ENCODE results near the gene TMPRSS11B.

DNA sequence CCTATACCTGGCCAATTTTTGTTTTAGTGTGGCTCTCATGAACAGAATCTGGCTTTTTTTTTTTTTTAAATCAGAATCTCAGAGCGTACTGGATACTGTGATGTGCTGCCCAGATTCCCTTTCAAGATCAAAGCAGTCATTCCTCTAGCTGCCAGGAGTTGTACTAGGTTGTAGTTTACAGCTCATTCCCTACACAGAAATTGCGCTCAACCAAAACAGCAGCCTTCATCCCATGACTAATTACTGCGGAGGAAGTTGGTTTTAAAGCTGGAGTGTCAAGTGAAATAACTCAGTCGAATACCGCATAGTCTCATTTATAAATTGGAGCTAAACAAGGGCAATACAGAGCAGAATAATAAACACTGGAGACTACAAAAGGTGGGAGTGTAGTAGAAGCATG lies 12.2 kb upstream of the TMPRSS11B start:
- TF ChIP-seq, protein P1, sequence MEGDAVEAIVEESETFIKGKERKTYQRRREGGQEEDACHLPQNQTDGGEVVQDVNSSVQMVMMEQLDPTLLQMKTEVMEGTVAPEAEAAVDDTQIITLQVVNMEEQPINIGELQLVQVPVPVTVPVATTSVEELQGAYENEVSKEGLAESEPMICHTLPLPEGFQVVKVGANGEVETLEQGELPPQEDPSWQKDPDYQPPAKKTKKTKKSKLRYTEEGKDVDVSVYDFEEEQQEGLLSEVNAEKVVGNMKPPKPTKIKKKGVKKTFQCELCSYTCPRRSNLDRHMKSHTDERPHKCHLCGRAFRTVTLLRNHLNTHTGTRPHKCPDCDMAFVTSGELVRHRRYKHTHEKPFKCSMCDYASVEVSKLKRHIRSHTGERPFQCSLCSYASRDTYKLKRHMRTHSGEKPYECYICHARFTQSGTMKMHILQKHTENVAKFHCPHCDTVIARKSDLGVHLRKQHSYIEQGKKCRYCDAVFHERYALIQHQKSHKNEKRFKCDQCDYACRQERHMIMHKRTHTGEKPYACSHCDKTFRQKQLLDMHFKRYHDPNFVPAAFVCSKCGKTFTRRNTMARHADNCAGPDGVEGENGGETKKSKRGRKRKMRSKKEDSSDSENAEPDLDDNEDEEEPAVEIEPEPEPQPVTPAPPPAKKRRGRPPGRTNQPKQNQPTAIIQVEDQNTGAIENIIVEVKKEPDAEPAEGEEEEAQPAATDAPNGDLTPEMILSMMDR (IDR thresholded peaks at IDR 0.05; ENCODE audit: extremely low read depth in 1 of 2, insufficient read depth in 1 of 2, low read depth in 1 of 2, low read length in 2 of 2): no peak
- TF ChIP-seq POLR2AphosphoS5 (IDR thresholded peaks at IDR 0.05; ENCODE audit: insufficient read depth, low read depth, low read length): no peak
- TF ChIP-seq MYC (IDR thresholded peaks at IDR 0.05; ENCODE audit: low read depth, low read length): no peak
- TF ChIP-seq EZH2 (IDR thresholded peaks at IDR 0.05; ENCODE audit: borderline replicate concordance, low read depth, low read length, severe bottlenecking): no peak
- no peak for TF ChIP-seq POLR2A (IDR thresholded peaks at IDR 0.05; ENCODE audit: low read depth, low read length)
- TF ChIP-seq MAX (IDR thresholded peaks at IDR 0.05; ENCODE audit: insufficient read depth, insufficient read length): no peak

Data from endothelial cell of umbilical vein (primary cell).